Glutamatergic neuron (in vitro differentiated cells): ENCODE data around the gene ZCWPW2. TPM values are rescaled to one million over a fixed set of nuclear protein-coding genes. Genes with fewer than 3 reads are reported as not detected.

ENCODE experiments used
- DNase-seq: peaks from one replicate; pipeline ENCODE4 v3.0.0; 2022
- H3K27ac Mint-ChIP-seq: one replicate; pipeline ENCODE4 v1.8.0; 2020; ENCODE audit warnings: mild to moderate bottlenecking, mixed read lengths, inconsistent platforms; ENCODE audit not compliant: unreplicated experiment
- H3K27me3 Mint-ChIP-seq: one replicate; pipeline ENCODE4 v1.8.0; 2020; ENCODE audit warnings: mild to moderate bottlenecking, moderate library complexity, mixed read lengths, inconsistent platforms; ENCODE audit not compliant: unreplicated experiment
- H3K36me3 Mint-ChIP-seq: one replicate; pipeline ENCODE4 v1.8.0; 2020; ENCODE audit warnings: mild to moderate bottlenecking, mixed read lengths, inconsistent platforms; ENCODE audit not compliant: unreplicated experiment
- H3K4me1 Mint-ChIP-seq: one replicate; pipeline ENCODE4 v1.8.0; 2020; ENCODE audit warnings: mild to moderate bottlenecking, low read depth, mixed read lengths, inconsistent platforms; ENCODE audit not compliant: unreplicated experiment
- H3K4me3 Mint-ChIP-seq: one replicate; pipeline ENCODE4 v1.8.0; 2020; ENCODE audit warnings: mild to moderate bottlenecking, mixed read lengths, inconsistent platforms; ENCODE audit not compliant: unreplicated experiment
- H3K9me3 Mint-ChIP-seq: one replicate; pipeline ENCODE4 v1.8.0; 2020; ENCODE audit warnings: mild to moderate bottlenecking, moderate library complexity, mixed read lengths, inconsistent platforms; ENCODE audit not compliant: unreplicated experiment
- CTCF ChIP-seq: fragments of 200-600 bp; sonication (generic); IDR thresholded peaks from one replicate; pipeline ENCODE4 v1.5.0; 2021; ENCODE audit not compliant: partially characterized antibody, unreplicated experiment
- total RNA-seq: library from RNA; stranded (reverse); fragmentation: NEBNext Ultra II Directional; extraction: Animal tissue kit (Norgen Biotek cat#: 25700); gene quantifications from one replicate; pipeline ENCODE4 v1.2.1, GENCODE V29; 2021; ENCODE audit not compliant: unreplicated experiment

Gene ZCWPW2
- total RNA-seq, 1 donor from 2014 or later, result 0.49 TPM

- Mint-ChIP-seq H3K27ac (no peak overlapping the region), H3K9me3 (peaks cover 2% of the 10 kb centered on the region), H3K36me3 (no peaks in the 10 kb centered on the region), H3K27me3 (no peaks in the 10 kb centered on the region), H3K4me1 (no peaks in the 10 kb centered on the region), H3K4me3 (no peak overlapping the region)
- no peak for DNase-seq
- no peak for TF ChIP-seq CTCF
Measured at GRCh38 chr3:28376424-28376823, 27.9 kb downstream of the ZCWPW2 start.

GRCh38 chr3:28386049-28386448 is 37.5 kb downstream of the ZCWPW2 start:
- Mint-ChIP-seq H3K27me3 (no peaks in the 10 kb centered on the region), H3K4me3 (no peak overlapping the region), H3K27ac (no peak overlapping the region), H3K9me3 (no peaks in the 10 kb centered on the region), H3K36me3 (no peaks in the 10 kb centered on the region), H3K4me1 (no peaks in the 10 kb centered on the region)
- no peak for TF ChIP-seq CTCF
- DNase-seq, result no peak

- Mint-ChIP-seq H3K27me3 (no peaks in the 10 kb centered on the region), H3K36me3 (peaks cover 5% of the 10 kb centered on the region), H3K4me1 (no peaks in the 10 kb centered on the region), H3K27ac (no peak overlapping the region), H3K4me3 (no peak overlapping the region), H3K9me3 (no peaks in the 10 kb centered on the region)
- TF ChIP-seq CTCF, result no peak
- no peak for DNase-seq
Measured at GRCh38 chr3:28388978-28389377, 40.5 kb downstream of the ZCWPW2 start.

- H3K9me3 Mint-ChIP-seq, result peaks cover 5% of the 10 kb centered on the region
- no peak for TF ChIP-seq CTCF
- no peak for DNase-seq
- no peaks in the 10 kb centered on the region for H3K4me1 Mint-ChIP-seq
- no peaks in the 10 kb centered on the region for H3K27me3 Mint-ChIP-seq
- no peak overlapping the region for H3K4me3 Mint-ChIP-seq
- H3K36me3 Mint-ChIP-seq, result peaks cover 9% of the 10 kb centered on the region
- H3K27ac Mint-ChIP-seq, result no peak overlapping the region
Measured at GRCh38 chr3:28399206-28399605, 50.7 kb downstream of the ZCWPW2 start.

GRCh38 chr3:28406241-28406640 is 57.7 kb downstream of the ZCWPW2 start:
- H3K9me3 Mint-ChIP-seq, result no peaks in the 10 kb centered on the region
- no peak for TF ChIP-seq CTCF
- H3K4me3 Mint-ChIP-seq, result no peak overlapping the region
- no peaks in the 10 kb centered on the region for H3K27me3 Mint-ChIP-seq
- no peak for DNase-seq
- H3K4me1 Mint-ChIP-seq, result no peaks in the 10 kb centered on the region
- H3K27ac Mint-ChIP-seq, result no peak overlapping the region
- H3K36me3 Mint-ChIP-seq, result no peaks in the 10 kb centered on the region
